Caco-2 (cell line): ENCODE data around the gene HAUS2. TPM values are rescaled to one million over a fixed set of nuclear protein-coding genes. Genes with fewer than 3 reads are reported as not detected.

Source experiments
- BruUV-seq: library from RNA; stranded (reverse); fragments of 400-500 nt; replicated peaks from 2 replicates; lab custom pipeline; 2021; lab: Mats Ljungman, UMichigan
- CTCF ChIA-PET: fragments of 300-600 bp; sonication (Branson Sonifier 250); formaldehyde crosslinking; loops from one replicate; lab custom pipeline; 2022; ENCODE audit warnings: antibody characterized with exemption; lab: Charles Lee
- POLR2A ChIA-PET: fragments of 300-600 bp; sonication (Branson Sonifier 250); formaldehyde crosslinking; loops from one replicate; lab custom pipeline; 2022; ENCODE audit warnings: antibody characterized with exemption; lab: Charles Lee
- DNase-seq, 2 experiments: peaks; one replicate each; pipeline versions ENCODE4 v3.0.0 to v3.0.0-alpha.2; 2020 to 2022
- H3K27me3 ChIP-seq: replicated peaks from 2 replicates; pipeline ENCODE4 v1.6.0; 2011; ENCODE audit warnings: low read length; ENCODE audit not compliant: control insufficient read depth, insufficient read depth
- H3K36me3 ChIP-seq: 2 replicates; pipeline ENCODE4 v1.5.1; 2011; ENCODE audit warnings: low read length; ENCODE audit not compliant: control insufficient read depth, insufficient read depth
- H3K4me1 ChIP-seq: fragments of 250-450 bp; sonication (Bioruptor Pico); 2 replicates; pipeline ENCODE4 v1.5.1; 2020; ENCODE audit warnings: mild to moderate bottlenecking
- H3K4me3 ChIP-seq: 2 replicates; pipeline ENCODE4 v1.5.1; 2011; ENCODE audit warnings: low read depth, mild to moderate bottlenecking, control low read depth, low read length
- H3K9me3 ChIP-seq: fragments of 250-450 bp; sonication (Bioruptor Pico); 2 replicates; pipeline ENCODE4 v1.5.1; 2020; ENCODE audit warnings: mild to moderate bottlenecking, moderate library complexity
- H3K27ac Mint-ChIP-seq: one replicate; pipeline ENCODE4 v1.8.0; 2022; ENCODE audit warnings: mixed read lengths; ENCODE audit not compliant: unreplicated experiment
- H3K27me3 Mint-ChIP-seq: one replicate; pipeline ENCODE4 v1.8.0; 2022; ENCODE audit warnings: mixed read lengths; ENCODE audit not compliant: insufficient read depth, unreplicated experiment
- H3K36me3 Mint-ChIP-seq: one replicate; pipeline ENCODE4 v1.8.0; 2022; ENCODE audit warnings: mild to moderate bottlenecking, mixed read lengths; ENCODE audit not compliant: insufficient read depth, unreplicated experiment
- H3K4me1 Mint-ChIP-seq: one replicate; pipeline ENCODE4 v1.8.0; 2022; ENCODE audit warnings: low read depth, mixed read lengths; ENCODE audit not compliant: unreplicated experiment
- H3K4me3 Mint-ChIP-seq: one replicate; pipeline ENCODE4 v1.8.0; 2022; ENCODE audit warnings: mild to moderate bottlenecking, moderate library complexity, mixed read lengths; ENCODE audit not compliant: unreplicated experiment
- H3K9me3 Mint-ChIP-seq: one replicate; pipeline ENCODE4 v1.8.0; 2022; ENCODE audit warnings: mixed read lengths; ENCODE audit not compliant: unreplicated experiment
- CTCF ChIP-seq, 2 experiments: fragments of 200-600 bp in 1 of 2; IDR thresholded peaks; 1 replicate in 1 of 2; 2 replicates in 1 of 2; pipeline versions ENCODE4 v1.5.1 to v1.8.0; 2011 to 2022; ENCODE audit warnings: antibody characterized with exemption in 1 of 2, control low read depth in 1 of 2, inconsistent platforms in 1 of 2, low read depth in 1 of 2, low read length in 1 of 2, mild to moderate bottlenecking in 1 of 2, moderate library complexity in 1 of 2; ENCODE audit not compliant: insufficient read depth in 1 of 2, severe bottlenecking in 1 of 2, unreplicated experiment in 1 of 2
- intact Hi-C: fragments of 100-400 bp; cut with micrococcal nuclease; formaldehyde crosslinking; loops from one replicate; pipeline ENCODE4 v1.10.0; 2022; ENCODE audit not compliant: unreplicated experiment
- total RNA-seq: library from RNA; stranded (reverse); gene quantifications from 2 replicates; pipeline ENCODE4 v1.2.3, GENCODE V29; 2022

Gene HAUS2
- total RNA-seq, 1 experiment from 2014 or later: 35.7 TPM

- Mint-ChIP-seq H3K4me1 (no peaks in the 10 kb centered on the region), H3K27ac (no peak overlapping the region), H3K9me3 (no peaks in the 10 kb centered on the region), H3K4me3 (no peak overlapping the region), H3K27me3 (peaks cover 3% of the 10 kb centered on the region), H3K36me3 (no peaks in the 10 kb centered on the region)
- no peaks in the 10 kb centered on the region for H3K9me3 ChIP-seq
- CTCF ChIA-PET: no interaction called here
- no TSS peak for BruUV-seq
- no peaks in the 10 kb centered on the region; the same call in 1 of the 2 replicates for H3K27me3 ChIP-seq
- intact Hi-C loops: no loop called here
- H3K36me3 ChIP-seq: no peaks in the 10 kb centered on the region
- POLR2A ChIA-PET: no interaction called here
- no peak overlapping the region for H3K4me3 ChIP-seq
- no peak for DNase-seq
- TF ChIP-seq CTCF (IDR thresholded peaks at IDR 0.05; ENCODE audit: insufficient read depth in 1 of 2, low read depth in 1 of 2, low read length in 1 of 2, severe bottlenecking in 1 of 2, unreplicated experiment in 1 of 2): no peak
- H3K4me1 ChIP-seq: no peaks in the 10 kb centered on the region
Measured at GRCh38 chr15:42608110-42608531, 59.5 kb downstream of the HAUS2 start.

GRCh38 chr15:42608752-42609488 is 60.3 kb downstream of the HAUS2 start:
- ChIA-PET POLR2A (no interaction called here), CTCF (no interaction called here)
- no peak for TF ChIP-seq CTCF (IDR thresholded peaks at IDR 0.05; ENCODE audit: insufficient read depth in 1 of 2, low read depth in 1 of 2, low read length in 1 of 2, severe bottlenecking in 1 of 2, unreplicated experiment in 1 of 2)
- no peak overlapping the region for H3K27ac Mint-ChIP-seq
- intact Hi-C loops: no loop called here
- H3K4me3 Mint-ChIP-seq: no peak overlapping the region
- H3K4me1 Mint-ChIP-seq: no peaks in the 10 kb centered on the region
- no peaks in the 10 kb centered on the region for H3K36me3 Mint-ChIP-seq
- H3K4me1 ChIP-seq: no peaks in the 10 kb centered on the region
- no peaks in the 10 kb centered on the region for H3K36me3 ChIP-seq
- H3K27me3 ChIP-seq: no peaks in the 10 kb centered on the region; the same call in 1 of the 2 replicates
- BruUV-seq: no TSS peak
- H3K9me3 ChIP-seq: no peaks in the 10 kb centered on the region
- DNase-seq: no peak
- peaks cover 3% of the 10 kb centered on the region for H3K27me3 Mint-ChIP-seq
- no peak overlapping the region for H3K4me3 ChIP-seq
- H3K9me3 Mint-ChIP-seq: no peaks in the 10 kb centered on the region

- Histone ChIP-seq H3K4me3 (no peak overlapping the region), H3K27me3 (no peaks in the 10 kb centered on the region; the same call in 1 of the 2 replicates), H3K36me3 (no peaks in the 10 kb centered on the region), H3K4me1 (no peaks in the 10 kb centered on the region), H3K9me3 (no peaks in the 10 kb centered on the region)
- POLR2A ChIA-PET: no interaction called here
- Mint-ChIP-seq H3K36me3 (no peaks in the 10 kb centered on the region), H3K27me3 (peaks cover 3% of the 10 kb centered on the region), H3K9me3 (no peaks in the 10 kb centered on the region), H3K27ac (no peak overlapping the region), H3K4me1 (no peaks in the 10 kb centered on the region), H3K4me3 (no peak overlapping the region)
- intact Hi-C loops: no loop called here
- no TSS peak for BruUV-seq
- CTCF ChIA-PET: no interaction called here
- no peak for TF ChIP-seq CTCF (IDR thresholded peaks at IDR 0.05; ENCODE audit: insufficient read depth in 1 of 2, low read depth in 1 of 2, low read length in 1 of 2, severe bottlenecking in 1 of 2, unreplicated experiment in 1 of 2)
- no peak for DNase-seq
Measured at GRCh38 chr15:42611532-42611931, 62.9 kb downstream of the HAUS2 start.
